GM12872 (cell line): ENCODE data around the gene COIL.

ENCODE experiments used
- TF ChIP-seq, protein P1 (sequence below): IDR thresholded peaks from 3 replicates; pipeline ENCODE4 v1.5.1; 2011; ENCODE audit warnings: low read depth, mild to moderate bottlenecking, low read length, moderate library complexity; ENCODE audit not compliant: insufficient read depth

Gene COIL

DNA sequence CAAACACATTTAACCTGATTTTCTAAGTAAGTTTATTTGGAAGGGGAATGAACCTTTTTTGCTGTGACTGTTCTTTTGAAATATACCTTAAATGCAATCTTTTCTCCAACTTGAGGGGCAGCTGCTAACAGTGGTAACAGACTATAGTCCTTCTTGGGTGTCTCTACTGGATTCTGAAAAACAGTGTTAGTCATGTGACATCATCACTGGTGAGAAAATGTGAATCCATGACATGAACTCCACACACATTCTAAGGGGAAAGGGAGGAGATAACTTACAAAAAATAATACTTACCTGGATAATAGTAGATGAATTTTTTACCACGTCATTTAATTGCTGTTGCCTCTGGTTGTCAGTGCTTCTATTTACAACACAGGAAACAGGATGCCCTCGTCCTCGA is 11.3 kb downstream of the COIL start:
- TF ChIP-seq, protein P1, sequence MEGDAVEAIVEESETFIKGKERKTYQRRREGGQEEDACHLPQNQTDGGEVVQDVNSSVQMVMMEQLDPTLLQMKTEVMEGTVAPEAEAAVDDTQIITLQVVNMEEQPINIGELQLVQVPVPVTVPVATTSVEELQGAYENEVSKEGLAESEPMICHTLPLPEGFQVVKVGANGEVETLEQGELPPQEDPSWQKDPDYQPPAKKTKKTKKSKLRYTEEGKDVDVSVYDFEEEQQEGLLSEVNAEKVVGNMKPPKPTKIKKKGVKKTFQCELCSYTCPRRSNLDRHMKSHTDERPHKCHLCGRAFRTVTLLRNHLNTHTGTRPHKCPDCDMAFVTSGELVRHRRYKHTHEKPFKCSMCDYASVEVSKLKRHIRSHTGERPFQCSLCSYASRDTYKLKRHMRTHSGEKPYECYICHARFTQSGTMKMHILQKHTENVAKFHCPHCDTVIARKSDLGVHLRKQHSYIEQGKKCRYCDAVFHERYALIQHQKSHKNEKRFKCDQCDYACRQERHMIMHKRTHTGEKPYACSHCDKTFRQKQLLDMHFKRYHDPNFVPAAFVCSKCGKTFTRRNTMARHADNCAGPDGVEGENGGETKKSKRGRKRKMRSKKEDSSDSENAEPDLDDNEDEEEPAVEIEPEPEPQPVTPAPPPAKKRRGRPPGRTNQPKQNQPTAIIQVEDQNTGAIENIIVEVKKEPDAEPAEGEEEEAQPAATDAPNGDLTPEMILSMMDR, result no peak

DNA sequence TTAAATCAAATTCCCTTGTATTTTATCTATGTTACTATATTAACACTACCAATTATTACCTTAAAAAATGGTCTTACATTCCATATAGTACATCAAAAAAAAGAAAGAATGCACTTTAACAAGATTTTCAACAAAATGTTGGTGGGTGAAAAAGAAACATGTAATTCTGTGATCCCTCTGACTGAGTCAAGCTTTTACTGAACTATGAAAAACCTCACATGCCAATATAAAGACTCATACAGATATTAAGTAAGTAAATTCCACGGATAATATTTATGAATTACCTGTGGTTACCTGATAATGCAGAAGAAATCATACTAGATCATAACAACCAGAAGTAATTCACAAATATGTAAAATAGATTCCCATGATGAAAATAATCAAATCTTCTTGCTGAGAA is 12.4 kb downstream of the COIL start:
- TF ChIP-seq, protein P1, result no peak

DNA sequence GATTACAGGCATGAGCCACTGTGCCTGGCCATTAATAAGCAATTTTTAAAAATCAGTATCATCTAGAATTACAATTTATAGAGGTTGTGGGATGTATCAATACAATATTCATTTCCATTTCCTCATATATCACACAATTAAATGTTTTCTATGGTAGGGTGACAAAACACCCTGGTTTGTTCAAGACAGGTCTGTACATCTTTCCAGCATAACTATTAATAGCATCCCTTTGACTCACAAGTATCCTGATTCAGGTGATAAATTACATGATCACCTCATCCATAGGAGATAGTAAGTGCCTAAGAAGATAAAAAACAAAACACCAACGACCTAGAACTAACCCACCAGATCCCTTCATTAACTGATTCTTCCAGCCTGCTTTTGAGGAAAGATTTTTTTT is 13.1 kb downstream of the COIL start:
- TF ChIP-seq, protein P1, result no peak

DNA sequence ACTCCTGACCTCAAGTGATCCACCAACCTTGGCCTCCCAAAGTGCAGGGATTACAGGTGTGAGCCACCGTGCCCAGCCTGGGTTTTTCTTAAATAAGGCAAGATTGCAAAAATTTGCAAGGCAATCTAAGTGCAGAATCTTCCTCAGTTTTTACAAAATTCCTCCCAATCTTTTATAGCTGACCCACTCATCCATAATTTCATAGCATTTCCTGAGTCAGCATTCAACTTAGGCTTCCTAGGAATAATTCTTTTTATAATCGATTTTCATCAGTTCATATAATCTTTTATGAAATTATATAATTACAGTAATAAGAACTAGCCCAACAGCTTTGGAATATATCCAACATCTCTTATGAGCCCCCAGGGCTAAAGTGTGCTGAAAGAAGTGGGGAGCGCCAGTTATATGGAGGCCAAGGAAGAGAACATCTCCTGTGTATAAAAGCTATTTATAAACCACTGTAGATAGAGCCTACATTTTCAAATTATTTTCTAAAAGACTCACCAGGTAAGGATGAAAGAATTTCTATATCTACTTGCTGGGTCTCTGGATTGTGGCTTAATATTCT is 14.8 kb downstream of the COIL start:
- TF ChIP-seq, protein P1, result no peak

DNA sequence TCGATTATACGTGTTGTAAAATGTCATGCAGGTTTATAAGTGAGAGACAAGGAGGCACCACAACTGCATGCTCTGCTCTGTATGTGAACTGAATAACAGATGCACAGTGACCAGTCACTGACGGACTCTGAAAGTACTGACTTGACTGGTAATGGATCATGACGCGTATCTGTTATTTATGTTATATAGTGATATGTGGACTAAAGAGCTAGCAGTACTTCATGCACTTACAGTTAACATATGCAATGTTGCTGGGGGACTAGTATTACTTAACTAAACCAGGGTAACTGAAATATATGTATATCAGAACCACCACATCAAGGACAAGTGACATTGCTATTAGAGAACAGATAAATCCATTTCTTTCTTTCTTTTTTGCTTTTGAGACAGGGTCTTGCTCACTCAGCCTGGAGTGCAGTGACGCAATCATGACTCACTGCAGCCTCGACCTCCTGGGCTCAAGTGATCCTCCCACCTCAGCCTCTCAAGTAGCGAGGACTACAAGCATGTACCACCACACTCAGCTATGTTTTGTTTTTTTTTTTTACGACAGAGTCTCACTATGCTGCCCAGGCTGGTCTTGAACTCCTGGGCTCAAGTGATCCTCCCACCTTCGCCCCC is 17.2 kb downstream of the COIL start:
- TF ChIP-seq, protein P1, result no peak

DNA sequence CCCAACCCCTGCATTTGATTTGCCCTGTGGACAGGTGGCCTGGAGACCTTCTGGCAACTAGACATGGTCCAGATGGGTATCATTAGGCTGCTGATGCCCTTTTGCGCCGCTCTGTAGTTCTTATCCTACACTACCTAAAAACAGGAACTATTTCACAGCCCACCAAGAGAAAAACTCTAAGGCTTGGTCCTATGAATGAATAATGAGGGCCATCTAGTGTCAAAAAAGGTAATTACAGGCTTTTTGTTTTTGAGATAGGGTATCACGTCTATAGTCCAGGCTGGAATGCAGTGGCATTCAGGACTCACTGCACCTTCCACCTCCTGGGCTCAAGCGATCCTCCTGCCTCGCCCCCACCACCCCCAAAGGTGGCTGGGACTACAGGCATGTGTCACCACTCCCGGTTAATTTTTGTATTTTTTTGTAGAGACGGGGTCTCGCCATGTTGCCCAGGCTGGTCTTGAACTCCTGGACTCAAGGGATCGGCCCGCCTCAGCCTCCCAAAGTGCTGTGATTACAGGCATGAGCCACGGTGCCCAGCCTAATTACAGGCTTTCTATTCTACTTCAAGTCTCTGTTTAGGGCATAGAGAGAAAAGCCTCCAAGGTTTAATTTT is 20.9 kb downstream of the COIL start:
- TF ChIP-seq, protein P1, result peak; percentile 70

DNA sequence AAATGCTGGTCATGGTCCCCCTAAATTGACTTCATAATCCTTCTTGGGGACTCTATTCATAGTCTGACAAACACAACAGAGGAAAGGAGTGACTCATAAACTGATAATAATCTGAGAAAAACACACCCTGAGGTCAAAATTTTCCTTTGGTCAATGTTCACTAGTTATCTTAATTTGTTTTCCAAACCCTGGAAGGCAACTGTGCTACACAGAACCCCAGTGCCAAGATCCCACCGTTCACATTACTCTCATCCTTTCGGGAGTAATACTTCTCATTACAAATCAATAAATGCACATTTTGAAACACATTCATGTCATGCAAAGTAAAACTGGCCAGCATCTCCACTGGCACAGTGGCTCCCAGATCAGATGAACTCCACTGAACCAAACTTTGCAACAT is 23.2 kb downstream of the COIL start:
- TF ChIP-seq, protein P1, result no peak
